Endodermal cell (in vitro differentiated cells): ENCODE results near the gene IQGAP2. TPM values are rescaled to one million over a fixed set of nuclear protein-coding genes. Genes with fewer than 3 reads are reported as not detected.

Experiments used
- DNase-seq: peaks from one replicate; pipeline ENCODE4 v3.0.0-alpha.2; 2017
- H3K27ac ChIP-seq: 2 replicates; pipeline ENCODE4 v1.5.1; 2013; ENCODE audit warnings: mild to moderate bottlenecking, low read depth, low read length, moderate library complexity
- H3K27me3 ChIP-seq: 2 replicates; pipeline ENCODE4 v1.6.1; 2013; ENCODE audit warnings: mild to moderate bottlenecking, low read length, moderate library complexity; ENCODE audit not compliant: insufficient read depth, control insufficient read depth, poor library complexity, severe bottlenecking
- H3K36me3 ChIP-seq: 2 replicates; pipeline ENCODE4 v1.7.0; 2013; ENCODE audit warnings: mild to moderate bottlenecking, low read length, moderate library complexity; ENCODE audit not compliant: control insufficient read depth, insufficient read depth
- H3K4me1 ChIP-seq: one replicate; pipeline ENCODE4 v1.7.0; 2013; ENCODE audit warnings: low read length; ENCODE audit not compliant: control insufficient read depth, insufficient read depth
- H3K4me3 ChIP-seq: 2 replicates; pipeline ENCODE4 v1.5.1; 2013; ENCODE audit warnings: mild to moderate bottlenecking, low read length, moderate library complexity
- H3K9ac ChIP-seq: 2 replicates; pipeline ENCODE4 v1.6.1; 2013; ENCODE audit warnings: mild to moderate bottlenecking, low read length, moderate library complexity; ENCODE audit not compliant: poor library complexity, severe bottlenecking; ENCODE audit errors: extremely low read depth
- H3K9me3 ChIP-seq: 2 replicates; pipeline ENCODE4 v1.6.1; 2013; ENCODE audit warnings: mild to moderate bottlenecking, low read length, moderate library complexity; ENCODE audit not compliant: control insufficient read depth
- H3K27ac Mint-ChIP-seq: 2 replicates; pipeline ENCODE4 v1.8.0; 2020; ENCODE audit warnings: mixed read lengths
- H3K27me3 Mint-ChIP-seq: 2 replicates; pipeline ENCODE4 v1.8.0; 2021; ENCODE audit warnings: mild to moderate bottlenecking, mixed read lengths; ENCODE audit not compliant: insufficient read depth
- H3K36me3 Mint-ChIP-seq: 2 replicates; pipeline ENCODE4 v1.8.0; 2020; ENCODE audit warnings: low read depth, mixed read lengths
- H3K4me1 Mint-ChIP-seq: 2 replicates; pipeline ENCODE4 v1.8.0; 2020; ENCODE audit warnings: mixed read lengths
- H3K4me3 Mint-ChIP-seq: 2 replicates; pipeline ENCODE4 v1.8.0; 2020; ENCODE audit warnings: mild to moderate bottlenecking, moderate library complexity, mixed read lengths
- H3K9me3 Mint-ChIP-seq: 2 replicates; pipeline ENCODE4 v1.8.0; 2020; ENCODE audit warnings: mild to moderate bottlenecking, mixed read lengths
- CTCF ChIP-seq: fragments of 200-600 bp; sonication (generic); conservative IDR thresholded peaks from 2 replicates; pipeline ENCODE4 v1.5.0; 2021; ENCODE audit warnings: antibody characterized with exemption, mild to moderate bottlenecking
- WGBS, 2 experiments: methylation state at CpG; one replicate each; pipeline versions ENCODE4 v1.1.5 to v1.1.7; 2013; ENCODE audit warnings: missing lambda C conversion rate in 2 of 2, mixed read lengths in 1 of 2; ENCODE audit not compliant: insufficient coverage in 1 of 2, insufficient read length in 1 of 2; 5-methylcytosine and 5-hydroxymethylcytosine counted together
- total RNA-seq, 2 donors: library from RNA; stranded (reverse); fragmentation: NEBNext Ultra II Directional in 1 of 2; extraction: Animal tissue kit (Norgen Biotek cat#: 25700) in 1 of 2; gene quantifications; 2 replicates in 1 of 2; 3 replicates in 1 of 2; pipeline ENCODE4 v1.2.1, GENCODE V29; 2021

IQGAP2 gene
- total RNA-seq, 2 donors from 2014 or later, result 8.3 to 19.4 TPM

GRCh38 chr5:76615759-76616158, 212.7 kb downstream of the IQGAP2 start:
- Mint-ChIP-seq H3K27ac (no peak overlapping the region), H3K4me3 (no peak overlapping the region)
- WGBS, 2 experiments, result 75% methylated on average over 2 of the region's 2 CpGs; no CpG with 5 or more reads in 1 of the 2 experiments

DNA sequence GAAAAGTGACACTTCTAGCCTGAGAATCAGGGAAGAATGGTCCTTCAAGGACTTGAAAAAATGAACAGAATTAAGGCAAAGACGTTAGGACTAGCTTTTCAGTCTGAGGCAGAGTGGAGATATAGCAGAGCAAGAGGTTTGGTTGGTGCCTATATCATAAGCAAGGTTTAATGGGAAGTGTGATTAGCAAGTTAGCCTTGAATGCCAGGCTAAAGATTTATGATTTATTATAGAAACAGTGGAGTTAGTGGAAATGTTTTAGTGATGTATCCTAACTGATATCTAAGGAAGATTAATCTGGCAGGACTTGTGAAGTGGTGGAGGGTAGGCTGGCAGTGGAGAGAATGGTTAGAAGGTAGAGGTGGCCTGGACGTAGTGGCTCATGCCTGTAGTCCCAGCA, 213.1 kb downstream of the IQGAP2 start:
- H3K4me1 ChIP-seq, result no peaks in the 10 kb centered on the region
- DNase-seq, result no peak
- no peak overlapping the region for H3K4me3 ChIP-seq
- H3K9me3 ChIP-seq, result no peaks in the 10 kb centered on the region
- no peaks in the 10 kb centered on the region for H3K27me3 ChIP-seq
- no peaks in the 10 kb centered on the region for H3K36me3 Mint-ChIP-seq
- H3K27me3 Mint-ChIP-seq, result no peaks in the 10 kb centered on the region
- no peak overlapping the region for H3K4me3 Mint-ChIP-seq
- peaks cover 2% of the 10 kb centered on the region for H3K4me1 Mint-ChIP-seq
- H3K27ac ChIP-seq, result no peak overlapping the region
- no peaks in the 10 kb centered on the region for H3K36me3 ChIP-seq
- H3K9me3 Mint-ChIP-seq, result no peaks in the 10 kb centered on the region
- H3K27ac Mint-ChIP-seq, result no peak overlapping the region
- no peak overlapping the region for H3K9ac ChIP-seq
- WGBS, 2 experiments, result 82 to 90% methylated on average over 2 of the region's 2 CpGs
- TF ChIP-seq CTCF, result no peak

More at GRCh38 chr5:76615759-76616158, 212.7 kb downstream of the IQGAP2 start:
- Histone ChIP-seq H3K27ac (no peak overlapping the region), H3K4me1 (no peaks in the 10 kb centered on the region), H3K9ac (no peak overlapping the region), H3K27me3 (no peaks in the 10 kb centered on the region), H3K9me3 (no peaks in the 10 kb centered on the region), H3K36me3 (no peaks in the 10 kb centered on the region), H3K4me3 (no peak overlapping the region)
- TF ChIP-seq CTCF, result no peak
- no peak for DNase-seq
- Mint-ChIP-seq H3K36me3 (peaks cover 2% of the 10 kb centered on the region), H3K4me1 (no peaks in the 10 kb centered on the region), H3K27me3 (no peaks in the 10 kb centered on the region), H3K9me3 (no peaks in the 10 kb centered on the region)

DNA sequence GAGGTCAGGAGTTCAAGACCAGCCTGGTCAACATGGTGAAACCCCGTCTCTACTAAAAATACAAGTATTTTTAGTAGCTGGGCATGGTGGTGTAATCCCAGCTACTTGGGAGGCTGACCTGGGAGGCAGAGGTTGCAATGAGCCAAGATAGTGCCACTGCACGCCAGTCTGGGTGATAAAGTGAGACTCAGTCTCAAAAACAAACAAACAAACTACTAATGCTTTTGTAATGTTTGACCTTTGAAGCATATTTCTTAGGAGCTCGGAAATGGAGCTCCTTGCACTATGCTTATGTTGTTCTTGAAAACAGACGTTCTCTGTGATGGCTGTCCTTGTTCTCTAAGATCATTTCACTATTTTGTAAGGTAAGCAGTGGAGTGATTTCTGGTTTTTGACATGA, 214.1 kb downstream of the IQGAP2 start:
- H3K4me3 ChIP-seq, result no peak overlapping the region
- H3K9me3 ChIP-seq, result no peaks in the 10 kb centered on the region
- no peaks in the 10 kb centered on the region for H3K4me1 ChIP-seq
- H3K36me3 ChIP-seq, result no peaks in the 10 kb centered on the region
- Mint-ChIP-seq H3K27ac (no peak overlapping the region), H3K9me3 (no peaks in the 10 kb centered on the region), H3K27me3 (no peaks in the 10 kb centered on the region), H3K36me3 (no peaks in the 10 kb centered on the region), H3K4me1 (peaks cover 7% of the 10 kb centered on the region), H3K4me3 (no peak overlapping the region)
- no peak overlapping the region for H3K27ac ChIP-seq
- no peak for DNase-seq
- no peaks in the 10 kb centered on the region for H3K27me3 ChIP-seq
- TF ChIP-seq CTCF, result no peak
- no peak overlapping the region for H3K9ac ChIP-seq
- 95 to 96% methylated on average over 3 to 4 of the region's 4 CpGs for WGBS, 2 experiments
